DLD1 (cell line): ENCODE results near the gene DNMT1.

ENCODE experiments used
- in situ Hi-C: cut with HindIII; loops from 2 replicates; pipeline ENCODE4 v1.10.0; 2017; ENCODE audit warnings: low sequenced_read_pairs

The DNMT1 gene

DNA sequence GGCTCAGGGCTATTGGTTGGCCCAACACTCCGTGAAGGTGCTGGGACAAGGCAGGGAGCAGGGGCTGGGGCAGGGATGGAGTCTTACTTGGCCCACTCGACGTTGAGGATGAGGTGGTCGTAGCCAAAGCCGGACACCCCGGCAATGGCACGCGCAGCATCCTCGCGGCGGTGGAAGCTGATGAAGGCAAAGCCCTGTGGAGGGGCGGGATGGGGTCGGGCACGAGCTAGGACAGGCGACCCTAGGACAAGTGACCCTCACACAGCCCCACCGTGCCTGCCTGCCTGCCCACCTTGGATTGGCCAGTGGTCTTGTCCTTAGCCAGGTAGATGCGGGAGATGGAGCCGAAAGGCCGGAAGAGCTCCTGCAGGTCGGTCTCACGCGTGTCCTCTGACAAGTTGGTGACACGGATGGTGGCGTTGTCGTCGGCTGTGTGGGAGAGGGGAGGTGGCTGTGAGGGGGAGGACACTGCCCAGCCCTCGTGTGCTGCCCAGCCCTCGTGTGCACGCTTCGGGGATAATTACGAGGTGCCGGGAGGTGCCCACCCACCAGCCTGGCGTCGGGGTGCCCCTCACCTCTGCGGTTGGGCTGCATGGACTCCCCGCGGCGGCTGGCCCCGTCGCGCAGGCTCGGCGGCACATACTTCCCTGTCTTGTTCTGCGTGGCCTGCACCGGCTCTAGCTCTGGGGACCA is 79.2 kb downstream of the DNMT1 start:
- in situ Hi-C loops: no loop called here

DNA sequence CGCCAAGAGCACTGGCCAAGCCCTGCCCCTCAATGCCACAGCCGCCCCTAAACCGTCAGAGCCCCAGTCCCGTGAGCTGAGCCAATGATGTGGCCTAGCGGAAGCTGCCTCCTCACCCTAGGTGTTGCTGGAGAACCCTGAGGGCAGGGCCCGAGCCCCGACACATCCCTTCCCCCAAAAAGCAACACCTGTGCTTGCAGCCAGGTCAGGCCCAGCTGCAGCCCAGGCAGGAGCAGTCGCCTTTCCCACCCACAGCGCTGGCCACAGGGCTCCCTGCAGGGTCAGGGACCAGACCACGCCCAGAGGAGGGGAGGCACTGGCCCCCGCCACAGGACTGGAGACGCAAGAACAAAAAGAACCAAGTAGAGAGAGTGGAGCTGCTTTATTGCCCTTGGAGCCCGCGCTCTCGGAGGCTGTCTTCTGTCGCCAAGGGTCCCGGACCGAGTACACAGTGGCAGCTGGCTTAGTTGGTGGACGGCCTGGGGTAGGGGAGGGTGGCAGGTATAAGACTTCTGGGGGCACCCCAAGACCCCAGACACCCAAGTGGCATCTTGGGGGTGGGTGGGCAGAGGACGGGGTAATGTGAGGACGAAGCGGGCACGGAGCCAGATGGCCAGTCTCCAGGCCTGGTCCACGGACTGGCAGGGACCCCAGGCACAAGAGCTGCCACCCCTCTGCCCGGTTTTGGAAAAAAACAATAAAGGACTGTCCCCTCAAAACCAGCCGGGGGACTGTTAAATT is 79.9 kb downstream of the DNMT1 start:
- in situ Hi-C loops: no loop called here

DNA sequence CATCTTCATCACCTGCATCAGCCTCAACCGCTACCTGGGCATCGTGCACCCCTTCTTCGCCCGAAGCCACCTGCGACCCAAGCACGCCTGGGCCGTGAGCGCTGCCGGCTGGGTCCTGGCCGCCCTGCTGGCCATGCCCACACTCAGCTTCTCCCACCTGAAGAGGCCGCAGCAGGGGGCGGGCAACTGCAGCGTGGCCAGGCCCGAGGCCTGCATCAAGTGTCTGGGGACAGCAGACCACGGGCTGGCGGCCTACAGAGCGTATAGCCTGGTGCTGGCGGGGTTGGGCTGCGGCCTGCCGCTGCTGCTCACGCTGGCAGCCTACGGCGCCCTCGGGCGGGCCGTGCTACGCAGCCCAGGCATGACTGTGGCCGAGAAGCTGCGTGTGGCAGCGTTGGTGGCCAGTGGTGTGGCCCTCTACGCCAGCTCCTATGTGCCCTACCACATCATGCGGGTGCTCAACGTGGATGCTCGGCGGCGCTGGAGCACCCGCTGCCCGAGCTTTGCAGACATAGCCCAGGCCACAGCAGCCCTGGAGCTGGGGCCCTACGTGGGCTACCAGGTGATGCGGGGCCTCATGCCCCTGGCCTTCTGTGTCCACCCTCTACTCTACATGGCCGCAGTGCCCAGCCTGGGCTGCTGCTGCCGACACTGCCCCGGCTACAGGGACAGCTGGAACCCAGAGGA is 80.6 kb downstream of the DNMT1 start:
- in situ Hi-C loops: no loop called here

DNA sequence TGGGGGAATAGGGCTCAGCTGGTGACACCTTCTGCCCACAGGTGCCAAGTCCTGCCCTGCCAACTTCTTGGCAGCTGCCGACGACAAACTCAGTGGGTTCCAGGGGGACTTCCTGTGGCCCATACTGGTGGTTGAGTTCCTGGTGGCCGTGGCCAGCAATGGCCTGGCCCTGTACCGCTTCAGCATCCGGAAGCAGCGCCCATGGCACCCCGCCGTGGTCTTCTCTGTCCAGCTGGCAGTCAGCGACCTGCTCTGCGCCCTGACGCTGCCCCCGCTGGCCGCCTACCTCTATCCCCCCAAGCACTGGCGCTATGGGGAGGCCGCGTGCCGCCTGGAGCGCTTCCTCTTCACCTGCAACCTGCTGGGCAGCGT is 81.2 kb downstream of the DNMT1 start:
- in situ Hi-C loops: no loop called here

DNA sequence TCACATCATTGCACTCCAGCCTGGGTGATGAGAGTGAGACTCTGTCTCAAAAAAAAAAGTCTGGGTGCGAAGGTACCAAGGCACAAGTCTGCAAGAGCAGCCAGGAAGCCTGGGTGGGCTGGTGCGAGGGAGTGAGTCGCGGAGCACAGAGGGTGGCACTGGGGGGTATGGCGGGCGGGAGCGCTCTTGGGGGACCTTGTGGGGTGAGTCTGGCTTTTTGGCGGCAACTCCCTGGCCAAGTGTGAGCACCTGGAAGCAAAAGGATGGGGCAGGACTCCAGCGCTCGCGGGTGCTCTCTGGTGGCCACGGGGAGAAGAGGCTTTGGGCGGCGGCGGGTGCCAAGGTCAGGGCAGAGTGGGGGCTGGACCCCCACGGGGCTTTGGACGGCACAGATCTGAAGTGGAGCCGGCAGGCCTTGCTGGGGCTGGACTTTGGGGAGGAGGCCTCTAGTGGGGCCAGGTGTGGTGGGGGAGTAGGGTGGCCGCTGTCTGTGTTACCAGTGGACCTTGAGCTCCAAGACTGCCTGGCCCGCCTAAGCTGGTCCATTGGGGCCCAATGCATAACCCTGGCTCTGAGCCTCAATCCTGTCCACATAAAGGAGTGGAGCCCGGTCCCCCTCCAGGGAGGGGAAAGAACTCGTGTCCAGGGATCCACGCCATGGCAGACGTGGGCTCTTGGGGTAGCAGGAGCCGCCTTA is 81.7 kb downstream of the DNMT1 start:
- in situ Hi-C loops: no loop called here

DNA sequence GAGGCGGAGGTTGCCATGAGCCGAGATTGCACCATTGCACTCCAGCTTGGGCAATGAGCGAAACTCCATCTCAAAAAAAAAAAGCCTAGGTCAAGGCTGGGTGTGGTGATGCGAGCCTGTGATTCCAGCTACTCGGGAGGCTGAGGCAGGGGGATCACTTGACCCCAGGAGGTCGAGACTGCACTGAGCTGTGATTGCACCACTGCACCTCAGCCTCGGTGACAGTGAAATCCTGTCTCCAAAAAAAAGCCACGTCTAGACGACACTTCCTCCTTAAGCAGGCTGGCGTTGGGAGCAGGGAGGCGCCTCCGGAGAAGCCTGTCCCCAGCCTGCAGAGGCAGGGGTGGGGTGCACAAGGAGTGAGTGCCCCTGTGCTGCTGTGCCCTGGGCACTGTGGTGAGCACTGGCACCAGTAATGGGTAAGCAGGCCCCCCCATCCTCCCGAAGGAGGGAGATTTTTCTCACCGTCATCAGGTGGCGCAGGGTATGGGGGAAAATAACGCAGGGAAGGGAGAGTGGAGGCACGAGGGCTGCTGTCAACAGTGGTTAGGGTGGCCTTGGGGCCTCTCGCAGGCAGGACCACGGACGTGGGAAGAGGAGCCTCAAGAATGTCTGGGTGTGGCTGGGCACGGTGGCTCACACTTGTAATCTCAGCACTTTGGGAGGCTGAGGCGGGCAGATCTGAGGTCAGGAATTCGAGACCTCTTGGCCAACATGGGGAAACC is 82.6 kb downstream of the DNMT1 start:
- in situ Hi-C loops: no loop called here

DNA sequence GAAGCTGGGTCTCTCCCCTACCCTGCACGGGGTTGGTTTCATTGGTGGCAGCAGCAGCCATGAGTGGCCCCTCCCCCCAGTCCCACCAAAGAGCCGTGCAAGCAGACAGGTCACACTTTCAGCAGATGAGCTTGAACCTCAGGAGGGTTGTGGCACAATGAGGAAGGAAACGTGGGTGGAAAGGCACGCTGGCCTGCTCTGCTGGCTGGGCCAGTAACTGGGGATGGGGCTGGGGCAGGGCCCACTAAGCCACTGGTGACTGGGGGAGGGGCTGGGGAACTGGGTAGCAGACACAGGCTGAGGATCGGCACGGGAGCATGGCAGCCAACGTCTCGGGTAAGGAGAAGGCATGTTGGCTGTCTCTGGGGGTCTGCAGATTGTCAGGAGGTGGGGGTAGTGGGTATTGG is 83.3 kb downstream of the DNMT1 start, which contains the start of gene P2RY11:
Gene P2RY11, plus strand, starts transcription at position 289 of the 407 bp plus-strand sequence. Its CDS starts 29 bp downstream, at position 318.
- in situ Hi-C loops: no loop called here

DNA sequence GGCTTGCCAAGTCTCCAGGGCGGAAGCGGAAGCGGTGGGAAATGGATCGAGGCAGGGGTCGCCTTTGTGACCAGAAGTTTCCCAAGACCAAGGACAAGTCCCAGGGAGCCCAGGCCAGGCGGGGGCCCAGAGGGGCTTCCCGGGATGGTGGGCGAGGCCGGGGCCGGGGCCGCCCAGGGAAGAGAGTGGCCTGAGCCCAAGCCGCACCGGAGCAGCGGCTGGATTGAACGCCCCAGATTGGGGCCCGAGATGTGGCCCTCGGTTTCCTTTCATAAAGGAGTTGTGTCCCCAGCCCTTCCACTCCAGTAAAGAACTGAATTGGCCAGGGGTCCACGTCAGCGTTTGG is 83.8 kb downstream of the DNMT1 start:
- in situ Hi-C loops: no loop called here

DNA sequence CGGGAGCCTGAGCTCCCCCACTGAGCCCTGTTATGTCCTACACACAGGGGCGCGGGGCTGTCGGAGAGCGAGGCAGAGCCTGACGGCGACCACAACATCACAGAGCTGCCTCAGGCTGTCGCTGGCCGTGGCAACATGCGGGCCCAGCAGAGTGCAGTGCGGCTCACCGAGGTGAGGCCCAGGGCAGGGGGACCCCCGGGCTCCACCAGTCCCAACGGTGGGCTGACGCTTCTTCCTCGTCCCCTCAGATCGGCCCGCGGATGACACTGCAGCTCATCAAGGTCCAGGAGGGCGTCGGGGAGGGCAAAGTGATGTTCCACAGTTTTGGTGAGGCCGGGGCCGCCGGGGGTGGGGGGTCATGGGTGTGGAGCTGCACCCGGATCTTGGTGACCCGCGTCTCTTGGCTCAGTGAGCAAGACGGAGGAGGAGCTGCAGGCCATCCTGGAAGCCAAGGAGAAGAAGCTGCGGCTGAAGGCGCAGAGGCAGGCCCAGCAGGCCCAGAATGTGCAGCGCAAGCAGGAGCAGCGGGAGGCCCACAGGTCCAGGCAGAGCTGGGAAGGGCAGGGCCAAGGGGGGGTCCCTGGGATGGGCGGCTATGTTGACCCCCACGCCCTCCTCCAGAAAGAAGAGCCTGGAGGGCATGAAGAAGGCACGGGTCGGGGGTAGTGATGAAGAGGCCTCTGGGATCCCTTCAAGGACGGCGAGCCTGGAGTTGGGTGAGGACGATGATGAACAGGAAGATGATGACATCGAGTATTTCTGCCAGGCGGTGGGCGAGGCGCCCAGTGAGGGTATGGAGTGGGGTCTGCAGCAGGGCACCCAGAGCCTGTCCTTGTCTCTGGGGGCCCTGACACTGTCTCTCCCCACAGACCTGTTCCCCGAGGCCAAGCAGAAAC is 84.4 kb downstream of the DNMT1 start:
- in situ Hi-C loops: no loop called here

DNA sequence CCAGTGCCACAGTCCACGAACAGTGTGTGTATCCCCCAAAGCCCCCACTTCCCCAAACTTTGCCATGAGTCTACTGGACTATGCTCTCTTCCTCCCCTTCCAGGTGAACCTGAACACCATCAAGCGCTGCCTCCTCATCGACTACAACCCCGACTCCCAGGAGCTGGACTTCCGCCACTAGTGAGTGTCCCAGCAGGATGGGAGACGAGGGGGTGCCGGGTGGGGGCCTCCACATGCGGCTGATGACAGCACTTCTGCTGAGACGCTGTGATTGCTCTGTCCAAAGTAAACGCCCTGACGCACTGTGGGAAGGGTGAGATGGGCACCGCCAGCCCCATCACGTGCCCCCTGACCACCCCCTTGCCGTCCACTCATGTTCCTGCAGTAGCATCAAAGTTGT is 85.2 kb downstream of the DNMT1 start:
- in situ Hi-C loops: no loop called here

DNA sequence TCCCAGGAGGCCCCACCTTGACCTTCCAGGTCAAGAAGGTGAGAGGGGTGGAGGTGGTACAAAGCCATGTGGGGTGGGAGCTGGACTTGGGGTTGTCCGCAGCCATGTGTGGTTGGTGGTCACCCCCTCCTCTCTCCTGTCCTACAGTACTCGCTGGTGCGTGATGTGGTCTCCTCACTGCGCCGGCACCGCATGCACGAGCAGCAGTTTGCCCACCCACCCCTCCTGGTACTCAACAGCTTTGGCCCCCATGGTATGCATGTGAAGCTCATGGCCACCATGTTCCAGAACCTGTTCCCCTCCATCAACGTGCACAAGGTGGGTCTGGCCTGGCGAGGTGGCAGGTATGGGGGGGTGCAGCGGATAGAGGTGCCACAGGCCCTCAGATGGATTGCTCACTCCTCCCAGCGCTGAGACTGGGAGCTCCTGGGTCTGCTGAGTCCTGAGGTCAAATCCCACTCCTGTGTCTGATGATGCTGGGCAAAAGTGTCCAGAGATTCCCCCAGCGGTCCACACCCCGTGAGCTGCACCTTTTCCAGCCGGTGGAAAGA is 86.9 kb downstream of the DNMT1 start:
- in situ Hi-C loops: no loop called here

DNA sequence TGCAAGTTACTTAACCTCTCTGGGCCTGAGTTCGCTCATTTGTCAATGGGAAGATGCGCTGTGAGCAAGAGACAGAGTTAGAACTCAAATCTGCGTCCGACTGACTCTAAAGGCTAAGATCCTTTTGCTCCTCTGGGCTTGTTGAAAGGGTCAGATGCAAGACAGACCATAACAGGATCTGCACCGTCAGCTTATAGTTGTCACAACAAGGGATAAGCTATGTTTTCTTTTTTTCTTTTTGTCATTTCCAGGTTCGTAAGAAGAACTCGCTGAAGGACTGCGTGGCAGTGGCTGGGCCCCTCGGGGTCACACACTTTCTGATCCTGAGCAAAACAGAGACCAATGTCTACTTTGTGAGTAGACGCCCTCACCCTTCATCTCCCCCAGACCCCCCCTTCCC is 87.5 kb downstream of the DNMT1 start:
- in situ Hi-C loops: no loop called here

DNA sequence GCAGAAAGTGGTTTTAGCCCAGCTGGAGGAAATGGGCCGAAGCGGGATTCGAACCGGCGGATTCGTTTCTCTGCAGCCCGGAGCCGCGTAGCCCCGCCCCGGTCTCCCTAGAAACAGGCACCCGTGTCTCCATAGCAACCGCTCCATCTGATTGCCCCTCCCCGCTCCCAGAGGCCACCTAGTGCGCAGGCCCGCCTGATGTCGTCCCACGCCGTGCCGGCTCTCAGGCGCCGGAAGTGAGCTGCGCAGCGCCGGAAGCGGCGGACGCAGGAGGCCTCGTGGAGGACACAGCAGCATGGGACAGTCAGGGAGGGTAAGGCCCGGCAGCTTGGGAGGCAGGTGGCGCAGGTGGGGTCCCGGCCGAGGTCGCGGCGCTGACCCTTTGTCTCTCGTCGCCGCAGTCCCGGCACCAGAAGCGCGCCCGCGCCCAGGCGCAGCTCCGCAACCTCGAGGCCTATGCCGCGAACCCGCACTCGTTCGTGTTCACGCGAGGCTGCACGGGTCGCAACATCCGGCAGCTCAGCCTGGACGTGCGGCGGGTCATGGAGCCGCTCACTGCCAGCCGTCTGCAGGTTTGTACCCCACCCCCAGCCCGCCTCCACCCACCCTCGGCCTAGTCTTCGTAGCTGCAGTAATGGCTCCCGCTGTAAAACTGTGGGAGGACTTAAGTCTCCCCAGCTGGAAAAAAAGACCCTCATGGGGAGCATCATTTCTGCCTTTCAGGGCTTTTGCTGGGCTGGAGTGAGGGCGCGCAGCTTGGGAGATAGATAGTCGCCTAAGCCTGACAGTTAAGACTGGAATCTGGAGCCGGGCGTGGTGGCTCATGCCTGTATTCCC is 88.4 kb downstream of the DNMT1 start, which contains the start of gene PPAN:
Gene PPAN, plus strand, starts transcription at position 263 of the 837 bp plus-strand sequence. Its CDS starts 33 bp downstream, at position 296.
- in situ Hi-C loops: no loop called here

DNA sequence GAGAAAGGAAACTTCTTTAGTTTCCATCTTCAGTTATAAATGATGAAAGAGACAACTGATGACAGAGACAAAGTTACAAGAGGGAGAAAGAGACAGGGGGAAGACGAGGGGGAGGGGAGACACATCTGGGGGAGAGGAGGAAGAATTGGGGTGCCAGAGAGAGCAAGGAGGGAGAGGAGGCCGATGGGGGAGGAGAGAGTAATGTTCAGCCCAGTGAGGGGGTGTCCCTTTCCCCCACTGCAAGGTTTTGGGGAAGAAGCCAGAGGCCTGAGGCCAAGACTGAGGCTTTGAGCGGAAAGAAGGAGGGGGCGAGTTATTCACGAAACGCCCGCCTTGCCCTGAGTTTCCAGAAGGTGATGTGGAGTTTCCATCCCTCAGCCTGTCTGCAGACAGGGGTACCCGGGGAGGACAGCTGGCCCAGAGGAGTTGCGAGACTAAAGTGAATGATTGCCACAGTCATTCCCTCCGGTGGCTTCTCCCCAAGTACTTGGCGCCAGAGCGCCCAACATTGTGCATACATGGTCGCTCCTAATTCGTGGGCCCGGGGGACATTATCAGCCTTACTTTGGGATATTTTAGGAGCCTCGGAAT is 89.1 kb downstream of the DNMT1 start:
- in situ Hi-C loops: no loop called here

DNA sequence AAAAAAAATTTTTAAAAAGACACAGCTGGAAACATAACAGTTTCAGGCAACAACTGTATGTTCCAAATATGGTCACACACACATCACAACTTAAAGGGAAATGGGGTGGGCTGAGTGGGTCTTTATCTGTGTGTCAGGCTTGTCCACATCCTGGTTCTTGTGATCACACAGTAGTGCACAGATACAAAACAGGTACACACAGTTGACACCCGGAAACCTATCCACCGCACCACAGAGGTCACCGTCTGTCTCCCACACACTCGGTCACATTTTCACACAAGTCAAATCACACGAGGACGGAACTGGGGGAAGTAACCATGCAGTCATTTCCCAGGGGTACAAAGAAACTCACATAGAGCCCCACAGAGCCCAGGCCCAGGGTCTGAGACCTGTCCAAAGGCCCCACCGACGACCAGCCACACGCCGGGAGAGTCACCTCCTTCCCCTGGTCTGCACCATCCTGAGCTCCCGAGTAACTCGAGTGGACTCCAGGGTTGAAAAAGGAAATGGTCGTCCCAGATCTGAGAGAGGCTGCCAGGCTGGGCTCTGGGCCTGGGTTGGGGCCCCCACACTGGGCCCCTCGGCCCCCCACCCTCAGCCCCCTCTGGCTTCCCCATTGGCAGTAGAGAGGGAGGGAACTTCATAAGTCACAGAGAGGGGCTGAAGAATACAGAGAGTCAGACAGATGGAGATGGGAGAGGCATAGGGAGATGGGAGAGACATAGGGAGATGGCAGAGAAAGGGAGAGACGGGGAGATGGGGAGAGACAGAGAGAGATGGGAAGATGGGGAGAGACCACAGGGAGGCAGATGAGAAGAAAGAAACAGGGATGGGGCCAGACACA is 89.9 kb downstream of the DNMT1 start:
- in situ Hi-C loops: no loop called here

DNA sequence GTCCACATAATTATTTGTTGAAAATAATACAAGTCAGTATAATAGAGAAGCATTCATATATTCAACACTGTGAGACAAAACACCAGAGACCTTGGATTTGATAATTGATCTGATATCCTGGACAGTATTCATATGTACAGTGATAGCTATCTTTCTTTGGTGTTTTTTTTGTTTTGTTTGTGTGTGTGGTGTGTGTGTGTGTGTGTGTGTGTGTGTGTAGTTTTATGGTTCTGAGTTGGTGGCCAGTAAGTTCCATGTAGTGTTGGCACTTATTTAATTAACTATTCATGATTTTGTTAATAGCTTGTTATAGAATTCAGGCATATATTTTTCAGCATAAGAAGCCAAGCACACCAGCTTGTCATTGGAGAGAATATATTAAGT is 90.6 kb downstream of the DNMT1 start:
- in situ Hi-C loops: no loop called here

DNA sequence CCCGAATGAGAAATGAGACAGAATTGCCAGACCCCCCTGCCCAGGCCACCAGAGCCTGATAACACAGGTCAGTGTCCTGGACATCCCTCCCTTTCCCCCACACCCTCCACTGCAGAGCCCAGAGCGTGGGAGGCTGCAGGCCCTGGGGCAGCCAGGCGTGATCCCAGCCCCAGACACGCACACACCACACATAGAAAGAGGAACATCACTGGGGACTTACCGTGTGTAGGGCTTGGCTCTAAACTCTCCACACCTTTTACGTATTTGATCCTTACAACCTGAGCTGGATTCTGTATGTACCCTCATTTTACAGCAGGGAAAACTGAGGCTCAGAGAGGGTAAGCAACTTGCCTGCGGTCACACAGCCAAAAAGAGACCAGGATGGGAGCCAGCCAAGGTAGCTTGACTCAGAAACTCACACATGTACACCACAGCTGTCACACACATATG is 91.9 kb downstream of the DNMT1 start:
- in situ Hi-C loops: no loop called here
